ENCODE data around the gene SLC45A2. TPM values are rescaled to one million over a fixed set of nuclear protein-coding genes. Genes with fewer than 3 reads are reported as not detected.
"Not testable (repeated sequence)": the region's sequence is repeated elsewhere in the genome, so short reads cannot be mapped to it uniquely, and the experiment has no call there.

SLC45A2 gene
- total RNA-seq, 1 donor from 2014 or later = not detected

DNA sequence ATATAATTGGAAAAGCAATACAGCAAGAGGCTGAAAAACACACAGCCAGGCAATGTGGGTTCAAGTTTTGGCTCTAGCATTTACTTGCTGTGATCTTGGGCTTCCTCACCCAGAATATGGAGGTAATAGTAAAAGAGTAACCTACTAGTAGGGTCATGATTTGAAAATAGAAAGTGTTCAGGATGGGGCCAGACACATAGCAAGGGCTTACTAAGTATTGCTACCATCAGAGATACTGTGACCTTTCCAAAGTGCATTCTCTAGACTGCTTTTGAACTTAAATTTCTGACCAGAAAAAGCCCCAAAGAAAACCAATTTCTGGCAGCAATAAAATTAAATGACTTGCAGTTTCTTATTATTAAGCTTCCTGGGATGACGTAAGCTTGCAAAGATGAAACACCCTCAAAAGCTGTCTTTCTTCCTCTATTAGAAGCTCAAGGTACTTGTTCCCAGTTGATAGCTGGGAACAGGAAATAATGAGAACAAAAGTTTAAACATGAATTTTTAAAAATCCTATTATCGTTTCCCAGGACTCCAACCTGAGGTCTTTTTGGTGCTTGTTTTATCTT lies 20.3 kb downstream of the SLC45A2 start:
- no peaks in the 10 kb centered on the region for H3K36me3 ChIP-seq
- H2AFZ ChIP-seq (replicated peaks) = no peak overlapping the region
- no peak overlapping the region for H3K9ac ChIP-seq
- no peaks in the 10 kb centered on the region for H3K79me2 ChIP-seq (ENCODE audit: low read depth)
- no peak overlapping the region for H3K27ac ChIP-seq
- H3K9me3 ChIP-seq (ENCODE audit: low read depth) = no peaks in the 10 kb centered on the region
- no peak overlapping the region for H3K4me2 ChIP-seq
- DNase-seq (ENCODE audit: low spot score) = no peak
- H3K36me3 Mint-ChIP-seq = no peaks in the 10 kb centered on the region
- no peak overlapping the region for H3K4me3 Mint-ChIP-seq
- H3K4me1 Mint-ChIP-seq = peaks cover 3% of the 10 kb centered on the region
- no peaks in the 10 kb centered on the region for H3K9me3 Mint-ChIP-seq
- H3K27ac Mint-ChIP-seq = no peak overlapping the region
- H4K20me1 ChIP-seq (ENCODE audit: low read depth) = no peaks in the 10 kb centered on the region
- peaks cover 5% of the 10 kb centered on the region for H3K4me1 ChIP-seq
- H3F3A ChIP-seq (ENCODE audit: low read depth) = no peaks in the 10 kb centered on the region
- H3K27me3 ChIP-seq = no peaks in the 10 kb centered on the region
- H3K4me3 ChIP-seq = no peak overlapping the region
- no peaks in the 10 kb centered on the region for H3K27me3 Mint-ChIP-seq (ENCODE audit: insufficient read depth, low read depth)
- TF ChIP-seq EZH2phosphoT487 (IDR thresholded peaks at IDR 0.05) = no peak
- TF ChIP-seq, protein P1, sequence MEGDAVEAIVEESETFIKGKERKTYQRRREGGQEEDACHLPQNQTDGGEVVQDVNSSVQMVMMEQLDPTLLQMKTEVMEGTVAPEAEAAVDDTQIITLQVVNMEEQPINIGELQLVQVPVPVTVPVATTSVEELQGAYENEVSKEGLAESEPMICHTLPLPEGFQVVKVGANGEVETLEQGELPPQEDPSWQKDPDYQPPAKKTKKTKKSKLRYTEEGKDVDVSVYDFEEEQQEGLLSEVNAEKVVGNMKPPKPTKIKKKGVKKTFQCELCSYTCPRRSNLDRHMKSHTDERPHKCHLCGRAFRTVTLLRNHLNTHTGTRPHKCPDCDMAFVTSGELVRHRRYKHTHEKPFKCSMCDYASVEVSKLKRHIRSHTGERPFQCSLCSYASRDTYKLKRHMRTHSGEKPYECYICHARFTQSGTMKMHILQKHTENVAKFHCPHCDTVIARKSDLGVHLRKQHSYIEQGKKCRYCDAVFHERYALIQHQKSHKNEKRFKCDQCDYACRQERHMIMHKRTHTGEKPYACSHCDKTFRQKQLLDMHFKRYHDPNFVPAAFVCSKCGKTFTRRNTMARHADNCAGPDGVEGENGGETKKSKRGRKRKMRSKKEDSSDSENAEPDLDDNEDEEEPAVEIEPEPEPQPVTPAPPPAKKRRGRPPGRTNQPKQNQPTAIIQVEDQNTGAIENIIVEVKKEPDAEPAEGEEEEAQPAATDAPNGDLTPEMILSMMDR (IDR thresholded peaks at IDR 0.05) = no peak
- TF ChIP-seq EZH2 (IDR thresholded peaks at IDR 0.05) = no peak

DNA sequence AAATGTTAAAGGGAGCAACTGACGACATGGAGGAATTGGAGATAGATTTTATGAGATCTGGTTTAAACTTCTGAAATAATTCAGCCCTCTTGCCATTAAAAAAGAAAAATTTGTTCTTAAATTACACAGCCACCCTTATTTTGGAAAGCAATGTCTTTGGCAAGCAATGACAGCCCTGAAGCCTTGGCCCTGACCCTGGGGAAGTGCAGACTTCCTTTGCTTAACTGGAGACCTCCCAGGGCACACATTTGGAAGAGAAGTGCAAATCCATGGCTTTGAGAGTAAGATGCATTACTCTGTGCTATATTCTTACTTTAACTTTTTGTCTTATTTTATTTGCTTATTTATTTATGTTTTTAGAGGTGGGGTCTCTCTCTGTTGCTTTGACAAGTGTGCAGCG lies 26.3 kb downstream of the SLC45A2 start:
- no peaks in the 10 kb centered on the region for H3K79me2 ChIP-seq (ENCODE audit: low read depth)
- H3K36me3 ChIP-seq = no peaks in the 10 kb centered on the region
- no peak overlapping the region for H3K4me3 Mint-ChIP-seq
- H3K27me3 Mint-ChIP-seq (ENCODE audit: insufficient read depth, low read depth) = peaks cover 2% of the 10 kb centered on the region
- no peak overlapping the region for H3K27ac Mint-ChIP-seq
- no peaks in the 10 kb centered on the region for H3K36me3 Mint-ChIP-seq
- peaks cover 3% of the 10 kb centered on the region for H3K9me3 Mint-ChIP-seq
- H3K4me3 ChIP-seq = no peak overlapping the region
- no peaks in the 10 kb centered on the region for H3K4me1 ChIP-seq
- H3K27me3 ChIP-seq = no peaks in the 10 kb centered on the region
- TF ChIP-seq EZH2 (IDR thresholded peaks at IDR 0.05) (no peak), EZH2phosphoT487 (IDR thresholded peaks at IDR 0.05) (no peak)
- TF ChIP-seq, protein P1 (IDR thresholded peaks at IDR 0.05) = no peak
- H3K4me2 ChIP-seq = no peak overlapping the region
- no peaks in the 10 kb centered on the region for H3F3A ChIP-seq (ENCODE audit: low read depth)
- H3K4me1 Mint-ChIP-seq = no peaks in the 10 kb centered on the region
- no peak overlapping the region for H2AFZ ChIP-seq (replicated peaks)
- H3K9ac ChIP-seq = no peak overlapping the region
- no peaks in the 10 kb centered on the region for H4K20me1 ChIP-seq (ENCODE audit: low read depth)
- no peaks in the 10 kb centered on the region for H3K9me3 ChIP-seq (ENCODE audit: low read depth)
- H3K27ac ChIP-seq = no peak overlapping the region
- DNase-seq (ENCODE audit: low spot score) = no peak

DNA sequence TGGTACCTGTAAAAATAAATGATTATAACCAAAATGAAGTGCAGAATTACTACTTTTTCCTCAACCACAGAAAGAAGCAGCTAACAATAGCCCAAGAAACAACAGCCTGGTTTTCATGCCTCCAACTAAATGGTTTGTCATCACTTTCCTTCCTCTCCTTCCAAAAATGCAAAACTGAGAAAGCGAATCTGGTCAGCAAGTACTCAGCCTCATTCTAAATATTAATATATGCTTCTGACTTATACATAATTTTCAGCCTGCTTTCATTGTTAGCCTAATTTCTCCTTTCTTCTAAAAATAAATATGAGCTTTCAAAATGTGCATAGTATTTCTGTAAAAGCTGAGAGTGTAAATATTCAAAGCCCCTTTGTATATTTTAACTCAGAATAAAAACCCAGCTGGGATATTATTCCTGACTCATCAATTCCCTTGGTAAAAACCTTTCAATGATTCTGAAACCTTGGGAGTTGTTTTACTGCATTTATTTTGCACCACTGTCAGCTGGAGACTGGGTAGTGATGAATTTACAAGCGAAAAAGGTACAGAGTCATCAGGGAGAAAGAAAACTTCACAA lies 26.8 kb downstream of the SLC45A2 start:
- Histone ChIP-seq H3K4me1 (no peaks in the 10 kb centered on the region), H3K9me3 (ENCODE audit: low read depth) (no peaks in the 10 kb centered on the region), H3K36me3 (no peaks in the 10 kb centered on the region), H3K79me2 (ENCODE audit: low read depth) (no peaks in the 10 kb centered on the region), H2AFZ (replicated peaks) (no peak overlapping the region), H3K9ac (no peak overlapping the region), H3K27me3 (no peaks in the 10 kb centered on the region), H3K27ac (no peak overlapping the region), H3K4me3 (no peak overlapping the region), H3K4me2 (no peak overlapping the region), H3F3A (ENCODE audit: low read depth) (no peaks in the 10 kb centered on the region), H4K20me1 (ENCODE audit: low read depth) (no peaks in the 10 kb centered on the region)
- Mint-ChIP-seq H3K36me3 (no peaks in the 10 kb centered on the region), H3K4me3 (no peak overlapping the region), H3K9me3 (peaks cover 3% of the 10 kb centered on the region), H3K4me1 (no peaks in the 10 kb centered on the region), H3K27me3 (ENCODE audit: insufficient read depth, low read depth) (peaks cover 2% of the 10 kb centered on the region), H3K27ac (no peak overlapping the region)
- TF ChIP-seq EZH2 (IDR thresholded peaks at IDR 0.05) = no peak
- TF ChIP-seq, protein P1 (IDR thresholded peaks at IDR 0.05) = no peak
- TF ChIP-seq EZH2phosphoT487 (IDR thresholded peaks at IDR 0.05) = no peak
- DNase-seq (ENCODE audit: low spot score) = no peak

DNA sequence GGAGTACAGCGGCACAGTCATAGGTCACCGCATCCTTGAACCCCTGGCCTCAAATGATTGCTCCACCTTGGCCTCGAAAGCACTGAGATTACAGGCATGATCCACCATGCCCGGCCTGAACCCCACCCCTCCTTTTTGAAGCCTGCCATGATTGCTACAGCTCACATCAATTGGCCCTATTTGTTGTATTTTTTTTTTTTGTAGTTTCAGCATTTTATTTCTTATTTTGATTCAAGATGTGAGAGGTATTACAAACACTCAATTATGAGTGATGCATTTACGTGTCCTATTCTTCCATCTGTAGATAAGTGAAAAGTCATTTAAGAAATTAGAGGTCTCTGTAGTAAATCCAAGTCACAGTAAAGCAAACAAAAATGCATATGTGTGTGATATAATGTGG lies 32.3 kb downstream of the SLC45A2 start:
- not testable (repeated sequence) for H3K4me1 Mint-ChIP-seq; H3K9me3 Mint-ChIP-seq; H3K4me3 Mint-ChIP-seq; H3K9ac ChIP-seq; H3K4me3 ChIP-seq; H3K27me3 Mint-ChIP-seq (ENCODE audit: insufficient read depth, low read depth); H3K27me3 ChIP-seq; DNase-seq (ENCODE audit: low spot score); H4K20me1 ChIP-seq (ENCODE audit: low read depth); H3K9me3 ChIP-seq (ENCODE audit: low read depth); H3K4me2 ChIP-seq; H3K36me3 ChIP-seq; H3F3A ChIP-seq (ENCODE audit: low read depth); H3K79me2 ChIP-seq (ENCODE audit: low read depth); H3K36me3 Mint-ChIP-seq; H3K27ac ChIP-seq; H3K27ac Mint-ChIP-seq; H3K4me1 ChIP-seq; H2AFZ ChIP-seq (replicated peaks)
